ENCODE data around the gene TINAGL1. TPM values are rescaled to one million over a fixed set of nuclear protein-coding genes. Genes with fewer than 3 reads are reported as not detected.

The TINAGL1 gene
- total RNA-seq, 1 experiment from 2014 or later = 2.5 TPM

GRCh38 chr1:31579374-31579773, 3.1 kb downstream of the TINAGL1 start:
- no peak overlapping the region for H3K4me3 Mint-ChIP-seq
- H3K27ac Mint-ChIP-seq = no peak overlapping the region
- no peak overlapping the region for H3K56ac ChIP-seq (ENCODE audit: insufficient read length, low read depth, low read length)
- DNase-seq = peak; percentile 39
- H2BK12ac ChIP-seq (ENCODE audit: insufficient read length, low read depth, low read length) = no peak overlapping the region
- H3K36me3 Mint-ChIP-seq (ENCODE audit: insufficient read depth in 1 of 3, low read depth in 3 of 3) = no peaks in the 10 kb centered on the region
- no peak overlapping the region for H2BK20ac ChIP-seq (ENCODE audit: low read depth, low read length, poor library complexity, severe bottlenecking)
- H2AFZ ChIP-seq (ENCODE audit: low read length) = no peak overlapping the region
- H3K4me1 ChIP-seq (ENCODE audit: insufficient read depth, low read length) = peaks cover 10% of the 10 kb centered on the region; the same call in 1 of the 2 replicates
- H3K4me2 ChIP-seq (ENCODE audit: insufficient read depth, insufficient read length, low read length) = peak overlapping the region; percentile 13
- no peaks in the 10 kb centered on the region for H3K9me3 ChIP-seq (ENCODE audit: control insufficient read depth, low read depth, low read length)
- H2BK120ac ChIP-seq (ENCODE audit: low read depth, low read length, poor library complexity, severe bottlenecking) = no peak overlapping the region
- no peaks in the 10 kb centered on the region for H3K23me2 ChIP-seq (ENCODE audit: insufficient read length, low read depth, low read length, poor library complexity, severe bottlenecking)
- no peaks in the 10 kb centered on the region for H3K79me1 ChIP-seq (ENCODE audit: insufficient read depth, low read depth, low read length, poor library complexity, severe bottlenecking)
- H3K27ac ChIP-seq (ENCODE audit: insufficient read length, low read depth, low read length) = no peak overlapping the region
- no peak overlapping the region for H4K5ac ChIP-seq (ENCODE audit: insufficient read length, low read depth, low read length)
- H3K27me3 Mint-ChIP-seq (ENCODE audit: low read depth) = peaks cover 4% of the 10 kb centered on the region
- no peak overlapping the region for H3T11ph ChIP-seq (ENCODE audit: low read length)
- H4K20me1 ChIP-seq (ENCODE audit: control insufficient read depth, insufficient read depth, insufficient read length) = no peaks in the 10 kb centered on the region
- no CpG with 5 or more reads among the region's 5 CpGs for WGBS (ENCODE audit: extremely low coverage, insufficient read length, low lambda C conversion rate)
- no peak overlapping the region for H4K91ac ChIP-seq (ENCODE audit: insufficient read length, low read depth, low read length)
- H3K4ac ChIP-seq (ENCODE audit: low read depth, low read length) = no peak overlapping the region
- no peaks in the 10 kb centered on the region for H3K9me3 Mint-ChIP-seq
- no peak for TF ChIP-seq CTCF (conservative IDR thresholded peaks at IDR 0.05)
- H3K27me3 ChIP-seq (ENCODE audit: insufficient read depth, low read length) = no peaks in the 10 kb centered on the region
- H3K79me2 ChIP-seq (ENCODE audit: insufficient read depth, low read length) = no peaks in the 10 kb centered on the region
- no peak overlapping the region for H3K23ac ChIP-seq (ENCODE audit: insufficient read length, low read depth, low read length)
- no peak overlapping the region for H4K8ac ChIP-seq (replicated peaks; ENCODE audit: insufficient read length, low read depth, low read length)
- H3K14ac ChIP-seq (ENCODE audit: insufficient read depth, low read length) = no peak overlapping the region; the same call in 1 of the 2 replicates
- peaks cover 34 to 45% of the 10 kb centered on the region in 2 experiments for H3K4me1 Mint-ChIP-seq
- H2AK5ac ChIP-seq (ENCODE audit: insufficient read length, low read length) = no peak overlapping the region
- no peak overlapping the region for H2BK15ac ChIP-seq (ENCODE audit: low read depth, low read length)
- no peak overlapping the region for H2BK5ac ChIP-seq (ENCODE audit: insufficient read length, low read length)
- no peak overlapping the region for H3K9ac ChIP-seq (ENCODE audit: extremely low read depth, insufficient read length, low read length)
- H3K18ac ChIP-seq (ENCODE audit: insufficient read length, low read depth, low read length) = no peak overlapping the region

All from H9 (cell line).